Stimulated activated naive CD4-positive, alpha-beta T cell treated with Interleukin-2 at 50 U/mL for 16 hours (primary cell): ENCODE results near the gene ACAP3.

Experiments used
- DNase-seq: peaks from one replicate; lab custom pipeline; 2025; lab: John Stamatoyannopoulos, UW

Gene ACAP3

DNA sequence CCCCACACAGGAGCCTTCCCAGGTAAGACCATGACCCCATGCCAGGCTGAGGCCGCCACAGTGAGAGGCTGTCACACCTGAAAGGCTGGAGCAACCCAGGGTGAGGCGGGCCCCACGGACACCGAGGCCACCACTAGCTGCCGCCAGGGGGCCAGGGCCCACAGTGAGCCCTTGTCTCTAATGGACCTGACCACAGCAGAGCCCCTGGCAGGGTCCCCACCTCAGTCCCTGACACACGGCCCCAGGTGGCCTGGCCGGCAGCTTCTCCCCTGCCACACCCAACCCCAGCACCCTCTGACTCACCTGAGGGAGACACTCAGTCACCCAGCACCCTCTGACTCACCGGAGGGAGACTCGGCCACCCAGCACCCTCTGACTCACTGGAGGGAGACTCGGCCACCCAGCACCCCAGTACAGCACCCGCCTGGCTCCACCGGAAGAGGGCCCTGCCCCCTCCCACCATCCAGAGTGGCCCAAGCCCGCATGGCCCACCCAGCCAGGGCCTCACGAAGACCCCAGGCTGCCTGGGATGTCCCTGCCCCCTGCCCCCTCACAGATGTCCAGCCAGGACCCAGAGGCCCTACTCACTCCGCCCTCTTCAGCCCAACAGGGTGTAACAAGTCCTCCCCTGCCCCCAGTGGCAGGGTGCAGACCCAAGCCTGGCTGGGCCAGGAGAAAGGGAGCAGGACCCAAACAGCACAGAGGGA lies 37.1 kb upstream of the ACAP3 start:
- peak; percentile 43 for DNase-seq

DNA sequence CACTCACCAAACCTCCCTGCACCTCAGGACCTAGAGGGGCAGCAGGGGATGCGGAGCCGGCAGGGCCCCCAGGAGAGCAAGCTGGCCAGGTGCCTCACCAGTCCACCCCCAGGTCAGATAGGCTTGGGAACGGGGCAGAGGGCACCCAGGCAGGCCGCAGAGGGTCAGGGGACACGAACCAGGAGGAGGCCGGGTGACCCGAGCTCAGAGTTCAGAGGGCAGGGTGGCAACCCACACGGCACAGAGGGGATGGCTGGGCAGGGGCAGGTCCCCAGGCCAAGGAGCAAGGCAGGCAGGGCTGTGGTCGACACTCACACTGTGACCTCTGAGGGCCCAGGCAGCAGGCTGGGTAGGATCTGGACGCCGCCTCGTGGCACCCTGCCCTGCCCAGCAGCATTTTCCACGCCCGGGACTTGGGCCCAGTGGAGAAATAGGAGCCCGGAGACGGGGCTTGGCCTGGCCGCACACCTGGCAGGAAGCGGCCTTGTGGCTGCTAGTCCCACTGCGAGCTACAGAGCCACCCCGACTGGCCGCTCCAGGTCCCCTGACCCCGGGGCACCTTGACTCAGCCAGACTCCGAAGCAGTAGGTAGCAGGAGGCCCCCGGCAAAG lies 36.2 kb upstream of the ACAP3 start:
- DNase-seq = no peak

DNA sequence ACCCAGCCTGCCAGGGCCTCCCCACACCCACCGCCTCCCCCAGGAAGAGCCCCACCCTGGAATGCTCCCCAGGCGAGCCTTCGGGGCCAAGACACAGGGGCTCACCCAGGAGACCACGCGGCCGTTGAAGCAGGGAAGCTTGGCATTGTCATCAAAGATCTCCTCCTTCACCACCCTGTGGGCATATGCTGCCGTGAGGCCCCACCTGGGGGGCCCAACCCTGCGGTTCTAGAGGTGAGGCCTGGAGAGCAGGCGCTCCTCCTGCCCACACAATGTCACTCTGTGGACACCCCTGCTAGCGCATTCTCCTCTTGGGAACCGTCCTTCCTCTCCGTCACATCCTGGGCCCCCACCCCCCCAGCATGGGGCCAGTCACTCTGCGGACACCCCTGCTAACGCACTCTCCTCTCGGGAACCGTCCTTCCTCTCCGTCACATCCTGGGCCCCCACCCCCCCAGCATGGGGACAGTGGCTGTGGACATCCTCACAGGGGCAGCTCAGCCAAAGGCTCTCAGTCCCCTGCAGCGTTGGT lies 34.9 kb upstream of the ACAP3 start:
- no peak for DNase-seq

DNA sequence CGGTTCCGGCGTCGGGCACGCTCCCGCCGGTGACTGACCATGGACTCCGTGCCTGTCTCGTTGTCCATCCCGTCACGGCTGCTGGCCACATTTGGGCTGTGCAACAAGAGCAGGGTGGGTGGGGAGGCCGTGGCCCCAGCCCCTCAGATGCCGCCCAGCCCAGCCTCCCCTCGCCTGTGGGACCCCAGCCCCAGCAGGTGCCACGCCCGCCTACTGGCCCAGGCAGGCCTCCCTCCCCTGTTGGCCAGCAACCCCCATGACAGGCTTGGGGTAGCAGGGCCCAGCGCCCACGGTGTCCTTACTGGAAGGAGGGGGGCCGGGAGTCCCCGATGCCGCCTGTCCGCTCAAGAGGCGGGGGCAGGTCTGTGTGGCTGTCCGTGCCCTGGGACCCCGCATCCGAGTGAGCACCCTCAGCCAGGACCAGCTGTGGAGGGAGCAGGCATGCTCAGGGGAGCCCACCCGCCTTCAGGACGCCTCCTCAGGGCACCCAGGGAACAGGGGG lies 34.4 kb upstream of the ACAP3 start:
- DNase-seq = no peak

DNA sequence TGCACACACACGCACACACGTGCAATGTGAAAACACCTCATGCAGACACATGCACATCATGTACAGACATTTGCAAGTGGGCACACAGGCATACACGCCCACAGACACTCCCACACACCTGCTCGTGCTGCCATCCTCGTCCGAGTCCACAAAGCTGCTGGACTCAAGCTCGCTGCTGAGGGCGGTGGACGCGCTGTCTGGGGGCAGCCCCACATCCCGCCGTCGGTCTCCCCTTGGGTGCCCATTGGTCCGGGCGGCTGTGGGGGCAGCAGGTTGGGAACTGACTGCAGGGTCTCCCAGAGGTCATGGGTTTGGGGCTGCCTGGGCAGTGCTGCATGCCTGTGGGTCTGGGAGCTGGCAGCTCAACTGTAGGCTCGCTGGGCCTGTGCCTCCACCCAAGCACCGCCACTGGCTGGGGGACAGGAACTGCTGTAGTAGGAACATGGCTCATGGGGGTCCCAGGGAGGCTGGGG lies 33.9 kb upstream of the ACAP3 start:
- DNase-seq = no peak

DNA sequence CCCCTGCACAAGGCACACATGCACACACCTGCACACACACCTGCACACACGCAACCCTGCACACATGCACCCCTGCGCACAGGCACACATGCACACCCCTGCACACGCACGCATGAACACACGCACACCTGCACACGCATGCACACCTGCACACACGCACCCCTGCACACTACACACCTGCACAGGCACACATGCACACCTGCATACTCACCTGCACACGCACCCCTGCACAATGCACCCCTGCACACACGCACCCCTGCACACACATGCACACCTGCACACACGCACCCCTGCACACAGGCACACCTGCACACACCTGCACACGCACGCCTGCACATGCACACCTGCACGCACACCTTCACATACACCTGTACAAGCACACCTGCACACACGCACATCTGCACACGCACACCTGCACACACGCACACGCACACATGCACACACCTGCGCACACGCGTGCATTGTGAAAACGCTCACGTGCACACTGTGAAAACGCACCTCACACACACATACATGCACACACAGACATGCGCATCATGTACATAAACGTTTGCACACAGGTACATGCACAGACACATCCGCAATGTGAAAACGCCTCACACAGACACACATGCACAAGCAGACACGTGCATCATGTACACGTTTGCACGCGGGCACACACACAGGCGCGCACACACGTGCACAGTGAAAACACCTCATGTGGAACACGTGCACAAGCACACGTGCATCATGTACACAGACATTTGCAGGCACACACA lies 33.2 kb upstream of the ACAP3 start:
- DNase-seq = no peak

DNA sequence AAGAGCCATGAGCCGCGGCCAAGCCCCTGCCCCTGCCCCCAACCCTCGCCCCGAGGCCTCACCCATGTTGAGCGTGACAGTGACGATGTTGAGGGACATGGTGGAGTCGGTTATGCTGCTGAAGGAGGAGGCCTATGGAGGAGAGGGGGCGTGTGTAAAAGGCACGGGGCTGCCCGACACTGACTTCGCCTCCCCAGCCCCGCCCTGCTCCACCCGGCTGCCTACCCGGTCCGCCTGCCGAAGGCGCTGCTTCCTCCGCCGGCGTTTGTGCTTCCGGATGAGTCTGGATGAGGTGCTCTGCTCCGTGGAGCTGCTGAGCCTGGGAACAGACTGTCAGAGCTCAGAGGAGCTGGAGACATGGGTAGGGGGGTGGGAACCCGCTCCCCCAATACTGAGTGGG lies 32.5 kb upstream of the ACAP3 start:
- DNase-seq = no peak

DNA sequence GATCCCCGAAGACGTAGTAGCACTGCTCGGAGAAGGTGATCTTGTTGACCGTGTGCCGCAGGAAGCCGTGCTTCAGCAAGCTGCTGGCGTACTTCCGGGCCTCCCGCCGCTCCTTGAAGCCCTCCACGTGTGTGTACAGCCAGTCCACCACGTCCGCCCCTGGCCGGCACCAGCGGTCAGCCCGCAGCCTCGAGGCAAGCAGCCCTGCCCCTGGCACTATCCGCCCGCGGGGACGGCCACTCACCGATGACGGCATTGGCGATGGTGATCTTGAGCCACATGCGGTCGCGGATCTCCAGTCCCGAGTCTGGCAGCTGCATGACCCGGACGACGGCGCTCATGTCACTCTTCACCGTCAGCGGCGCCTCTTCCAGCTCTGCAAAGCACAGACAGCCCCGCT lies 30.5 kb upstream of the ACAP3 start:
- DNase-seq = no peak

DNA sequence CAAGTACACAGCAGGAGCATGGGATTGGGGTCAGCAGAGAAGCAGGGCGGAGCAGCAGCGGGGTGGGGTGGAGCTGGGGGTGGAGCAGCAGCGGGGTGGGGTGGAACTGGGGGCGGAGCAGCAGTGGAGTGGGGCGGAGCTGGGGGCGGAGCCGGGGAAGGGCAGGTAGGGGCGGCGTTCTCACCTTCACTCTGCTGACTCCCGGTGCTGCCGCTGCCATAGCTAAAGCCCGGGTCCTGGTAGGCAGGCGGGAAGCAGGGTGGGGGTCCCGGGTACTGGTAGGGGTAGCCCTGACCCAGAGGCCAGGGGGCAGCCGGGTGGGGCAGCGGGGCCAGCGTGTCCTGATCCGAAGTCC lies 30.0 kb upstream of the ACAP3 start:
- DNase-seq = no peak

DNA sequence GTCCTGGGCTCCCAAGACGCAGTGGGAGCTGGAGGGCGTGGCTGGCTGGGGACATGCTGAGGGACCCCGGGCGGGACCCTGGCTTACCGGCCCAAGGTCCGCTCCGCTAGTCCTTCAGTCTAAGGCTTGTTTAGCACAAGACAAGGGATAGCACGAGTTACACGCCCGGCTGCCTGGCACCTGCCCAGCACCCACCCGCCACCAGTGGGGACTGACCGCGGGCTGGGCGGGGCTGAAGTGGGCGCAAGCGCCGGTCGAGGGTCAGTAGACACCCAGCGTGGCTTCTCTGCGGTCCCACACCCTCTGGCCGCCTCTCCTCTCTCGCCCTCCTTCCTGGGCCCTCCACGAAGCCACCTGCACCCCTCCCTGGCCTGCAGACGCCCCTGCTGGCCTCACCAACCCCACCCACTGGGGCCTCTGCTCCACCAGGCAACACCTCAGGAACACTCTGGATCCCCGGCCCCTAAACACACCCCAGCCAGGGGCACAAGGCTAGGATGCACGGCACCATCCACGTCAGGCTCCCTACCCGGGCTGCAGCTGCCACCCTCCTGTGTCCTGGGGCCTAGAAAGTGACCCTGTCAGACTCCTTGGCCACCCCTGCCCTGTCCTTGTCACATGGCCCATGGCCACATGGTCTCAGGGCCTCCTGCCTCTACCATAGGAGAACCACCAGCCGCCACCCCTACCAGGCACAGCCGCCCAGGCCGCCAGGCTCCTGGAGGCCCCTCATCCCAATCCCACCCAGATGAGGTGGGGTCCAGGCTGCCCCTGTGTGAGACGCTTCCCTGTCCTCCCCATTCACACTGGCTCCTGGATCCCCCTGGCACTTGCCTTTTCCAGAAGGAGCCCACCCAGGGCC lies 29.4 kb upstream of the ACAP3 start:
- no peak for DNase-seq

DNA sequence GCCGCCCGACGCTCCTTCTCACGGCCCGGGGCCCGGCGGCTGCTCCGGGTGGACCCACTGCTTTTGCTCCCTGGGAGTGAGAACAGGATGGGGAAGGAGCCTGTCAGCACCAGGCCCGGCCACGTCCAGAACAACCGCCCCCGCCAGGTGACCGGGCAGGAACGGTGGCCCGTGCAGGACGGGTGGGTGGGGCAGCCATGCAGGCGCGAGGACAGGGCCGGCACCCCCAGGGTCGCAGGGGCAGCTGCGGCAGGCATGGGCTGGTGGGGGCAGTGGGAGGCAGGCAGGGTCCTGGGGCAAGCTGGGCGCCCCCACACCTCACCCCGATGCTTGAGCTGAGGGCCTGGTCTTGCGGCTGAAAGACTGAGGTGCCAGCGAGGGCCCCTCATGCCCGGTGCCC lies 28.7 kb upstream of the ACAP3 start:
- no peak for DNase-seq

DNA sequence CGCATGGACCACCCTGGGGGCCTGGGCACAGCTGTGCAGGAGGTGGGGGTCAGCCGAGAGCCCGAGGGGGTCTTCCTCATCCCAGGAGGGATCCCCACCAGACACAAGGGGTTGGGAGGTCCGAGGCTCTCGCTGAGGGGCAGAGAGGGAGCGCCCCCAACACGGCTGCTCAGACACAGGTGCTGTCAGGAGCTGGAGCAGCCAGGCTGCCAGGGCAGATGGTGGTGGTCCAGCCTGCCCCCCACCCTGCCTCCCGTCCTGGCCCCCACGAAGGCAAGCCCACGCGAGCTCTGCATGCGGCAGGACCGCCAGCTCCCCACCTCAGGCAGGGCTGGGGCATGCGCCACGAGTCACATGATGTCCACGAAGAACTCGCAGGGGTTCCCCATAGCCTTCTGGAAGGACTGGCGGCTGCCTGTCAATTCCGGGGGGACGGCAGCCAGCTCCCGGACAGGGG lies 28.1 kb upstream of the ACAP3 start:
- DNase-seq = no peak

DNA sequence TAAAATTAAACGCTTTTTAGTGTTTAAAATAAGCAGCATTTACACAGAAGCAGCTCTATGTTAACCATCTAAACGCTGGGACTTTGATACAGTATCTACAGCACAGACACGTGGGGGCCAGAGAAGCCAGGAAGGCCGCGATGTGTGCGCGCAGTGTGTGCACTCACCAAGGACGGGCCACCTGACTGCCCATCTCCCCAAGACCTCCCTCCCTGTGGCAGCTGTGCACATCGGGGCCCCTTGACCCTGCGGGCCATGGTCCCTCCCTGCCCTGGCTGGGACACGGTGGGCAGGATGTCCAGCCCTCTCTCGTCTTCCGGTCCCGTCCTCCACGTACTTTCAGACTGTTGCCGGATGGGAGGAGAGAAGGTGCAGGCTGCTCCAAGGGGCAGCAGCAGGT lies 27.6 kb upstream of the ACAP3 start:
- DNase-seq = no peak

DNA sequence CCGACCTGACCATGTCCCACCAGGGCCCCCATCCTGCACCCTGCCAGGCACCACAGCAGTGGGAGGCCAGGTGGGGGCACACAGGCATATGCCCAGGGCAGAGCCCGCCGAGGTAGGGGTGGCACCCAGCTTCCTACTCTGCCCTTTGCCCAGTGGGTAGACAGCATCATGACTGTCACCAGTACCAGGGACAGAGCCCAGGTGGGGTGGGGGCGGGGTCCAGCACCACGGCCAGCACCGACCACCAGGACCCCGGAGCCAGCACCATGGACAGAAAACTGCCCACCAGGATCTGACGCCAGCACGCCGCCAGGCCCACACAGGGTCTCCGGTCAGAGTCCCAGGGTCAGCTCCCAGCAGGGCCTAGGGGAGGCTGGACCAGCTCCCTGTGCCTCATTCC lies 27.1 kb upstream of the ACAP3 start:
- no peak for DNase-seq

DNA sequence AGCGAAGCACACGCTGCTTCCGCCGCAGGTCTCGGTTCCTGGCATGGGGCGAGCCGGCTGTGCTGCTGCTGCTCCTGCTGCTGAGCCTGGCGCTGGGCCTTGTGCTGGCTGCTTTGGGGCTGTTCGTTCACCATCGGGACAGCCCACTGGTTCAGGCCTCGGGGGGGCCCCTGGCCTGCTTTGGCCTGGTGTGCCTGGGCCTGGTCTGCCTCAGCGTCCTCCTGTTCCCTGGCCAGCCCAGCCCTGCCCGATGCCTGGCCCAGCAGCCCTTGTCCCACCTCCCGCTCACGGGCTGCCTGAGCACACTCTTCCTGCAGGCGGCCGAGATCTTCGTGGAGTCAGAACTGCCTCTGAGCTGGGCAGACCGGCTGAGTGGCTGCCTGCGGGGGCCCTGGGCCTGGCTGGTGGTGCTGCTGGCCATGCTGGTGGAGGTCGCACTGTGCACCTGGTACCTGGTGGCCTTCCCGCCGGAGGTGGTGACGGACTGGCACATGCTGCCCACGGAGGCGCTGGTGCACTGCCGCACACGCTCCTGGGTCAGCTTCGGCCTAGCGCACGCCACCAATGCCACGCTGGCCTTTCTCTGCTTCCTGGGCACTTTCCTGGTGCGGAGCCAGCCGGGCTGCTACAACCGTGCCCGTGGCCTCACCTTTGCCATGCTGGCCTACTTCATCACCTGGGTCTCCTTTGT lies 26.0 kb upstream of the ACAP3 start:
- no peak for DNase-seq

DNA sequence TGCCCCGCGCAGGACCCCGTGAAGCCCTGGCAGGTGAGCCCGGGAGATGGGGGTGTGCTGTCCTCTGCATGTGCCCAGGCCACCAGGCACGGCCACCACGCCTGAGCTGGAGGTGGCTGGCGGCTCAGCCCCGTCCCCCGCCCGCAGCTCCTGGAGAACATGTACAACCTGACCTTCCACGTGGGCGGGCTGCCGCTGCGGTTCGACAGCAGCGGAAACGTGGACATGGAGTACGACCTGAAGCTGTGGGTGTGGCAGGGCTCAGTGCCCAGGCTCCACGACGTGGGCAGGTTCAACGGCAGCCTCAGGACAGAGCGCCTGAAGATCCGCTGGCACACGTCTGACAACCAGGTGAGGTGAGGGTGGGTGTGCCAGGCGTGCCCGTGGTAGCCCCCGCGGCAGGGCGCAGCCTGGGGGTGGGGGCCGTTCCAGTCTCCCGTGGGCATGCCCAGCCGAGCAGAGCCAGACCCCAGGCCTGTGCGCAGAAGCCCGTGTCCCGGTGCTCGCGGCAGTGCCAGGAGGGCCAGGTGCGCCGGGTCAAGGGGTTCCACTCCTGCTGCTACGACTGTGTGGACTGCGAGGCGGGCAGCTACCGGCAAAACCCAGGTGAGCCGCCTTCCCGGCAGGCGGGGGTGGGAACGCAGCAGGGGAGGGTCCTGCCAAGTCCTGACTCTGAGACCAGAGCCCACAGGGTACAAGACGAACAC lies 25.2 kb upstream of the ACAP3 start:
- DNase-seq = no peak

DNA sequence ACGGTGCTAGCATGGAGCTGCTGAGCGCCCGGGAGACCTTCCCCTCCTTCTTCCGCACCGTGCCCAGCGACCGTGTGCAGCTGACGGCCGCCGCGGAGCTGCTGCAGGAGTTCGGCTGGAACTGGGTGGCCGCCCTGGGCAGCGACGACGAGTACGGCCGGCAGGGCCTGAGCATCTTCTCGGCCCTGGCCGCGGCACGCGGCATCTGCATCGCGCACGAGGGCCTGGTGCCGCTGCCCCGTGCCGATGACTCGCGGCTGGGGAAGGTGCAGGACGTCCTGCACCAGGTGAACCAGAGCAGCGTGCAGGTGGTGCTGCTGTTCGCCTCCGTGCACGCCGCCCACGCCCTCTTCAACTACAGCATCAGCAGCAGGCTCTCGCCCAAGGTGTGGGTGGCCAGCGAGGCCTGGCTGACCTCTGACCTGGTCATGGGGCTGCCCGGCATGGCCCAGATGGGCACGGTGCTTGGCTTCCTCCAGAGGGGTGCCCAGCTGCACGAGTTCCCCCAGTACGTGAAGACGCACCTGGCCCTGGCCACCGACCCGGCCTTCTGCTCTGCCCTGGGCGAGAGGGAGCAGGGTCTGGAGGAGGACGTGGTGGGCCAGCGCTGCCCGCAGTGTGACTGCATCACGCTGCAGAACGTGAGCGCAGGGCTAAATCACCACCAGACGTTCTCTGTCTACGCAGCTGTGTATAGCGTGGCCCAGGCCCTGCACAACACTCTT lies 24.5 kb upstream of the ACAP3 start:
- DNase-seq = no peak

DNA sequence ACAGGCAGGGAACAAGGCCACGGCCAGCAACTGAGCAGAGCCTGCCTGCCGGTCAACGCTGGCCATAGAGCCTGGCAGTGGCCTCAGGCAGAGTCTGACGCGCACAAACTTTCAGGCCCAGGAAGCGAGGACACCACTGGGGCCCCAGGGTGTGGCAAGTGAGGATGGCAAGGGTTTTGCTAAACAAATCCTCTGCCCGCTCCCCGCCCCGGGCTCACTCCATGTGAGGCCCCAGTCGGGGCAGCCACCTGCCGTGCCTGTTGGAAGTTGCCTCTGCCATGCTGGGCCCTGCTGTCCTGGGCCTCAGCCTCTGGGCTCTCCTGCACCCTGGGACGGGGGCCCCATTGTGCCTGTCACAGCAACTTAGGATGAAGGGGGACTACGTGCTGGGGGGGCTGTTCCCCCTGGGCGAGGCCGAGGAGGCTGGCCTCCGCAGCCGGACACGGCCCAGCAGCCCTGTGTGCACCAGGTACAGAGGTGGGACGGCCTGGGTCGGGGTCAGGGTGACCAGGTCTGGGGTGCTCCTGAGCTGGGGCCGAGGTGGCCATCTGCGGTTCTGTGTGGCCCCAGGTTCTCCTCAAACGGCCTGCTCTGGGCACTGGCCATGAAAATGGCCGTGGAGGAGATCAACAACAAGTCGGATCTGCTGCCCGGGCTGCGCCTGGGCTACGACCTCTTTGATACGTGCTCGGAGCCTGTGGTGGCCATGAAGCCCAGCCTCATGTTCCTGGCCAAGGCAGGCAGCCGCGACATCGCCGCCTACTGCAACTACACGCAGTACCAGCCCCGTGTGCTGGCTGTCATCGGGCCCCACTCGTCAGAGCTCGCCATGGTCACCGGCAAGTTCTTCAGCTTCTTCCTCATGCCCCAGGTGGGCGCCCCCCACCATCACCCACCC lies 23.6 kb upstream of the ACAP3 start, which contains the start of gene TAS1R3:
Gene TAS1R3, plus strand, starts transcription at position 213 of the 898 bp plus-strand sequence. Its CDS starts 66 bp downstream, at position 279.
- no peak for DNase-seq
